Measurements from ENCODE around the gene IL23A.

The IL23A gene

DNA sequence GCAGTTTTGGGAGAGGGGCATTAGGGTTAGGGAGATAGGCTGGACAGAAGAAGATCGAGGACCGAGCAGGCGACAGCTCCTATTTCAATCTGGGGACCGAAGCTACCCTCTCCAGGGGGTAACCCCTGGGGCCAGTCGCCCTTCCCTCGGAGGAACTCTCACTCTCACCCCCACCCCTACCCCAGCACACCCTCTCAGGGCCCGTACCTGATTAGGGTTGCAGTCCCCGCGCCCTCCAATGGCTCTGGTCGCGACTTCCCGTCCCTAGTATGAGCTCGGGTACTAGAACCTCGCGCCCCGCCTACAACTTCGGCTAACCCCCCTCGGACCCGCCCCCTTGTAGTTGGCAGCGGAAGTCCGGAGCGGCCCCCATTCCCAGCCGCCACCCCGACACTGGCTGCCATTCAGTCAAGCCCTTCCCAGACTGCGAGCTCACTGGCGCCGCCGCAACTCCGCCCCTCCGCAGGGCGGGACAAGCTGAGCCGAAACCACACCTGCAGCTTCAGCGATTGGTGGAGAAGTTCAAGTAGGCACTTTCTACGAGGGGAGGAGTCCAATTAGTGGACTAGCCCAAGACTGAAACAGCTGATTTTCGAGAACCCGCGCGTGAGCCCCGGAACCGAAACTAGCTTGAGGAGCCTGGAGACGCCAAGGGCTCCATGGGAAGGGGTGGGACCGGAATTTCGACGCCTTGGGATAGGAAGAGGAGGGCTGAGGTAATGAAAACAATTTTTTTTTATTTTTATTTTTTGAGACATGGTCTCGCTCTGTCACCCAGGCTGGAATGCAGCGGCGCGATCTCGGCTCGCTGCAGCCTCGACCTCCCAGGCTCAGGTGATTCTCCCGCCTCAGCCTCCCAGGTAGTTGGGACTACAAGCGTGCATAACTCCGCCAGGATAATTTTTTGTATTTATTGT, 21.4 kb downstream of the IL23A start, which contains the start of gene STAT2:
Gene STAT2 (minus strand): TSS at position 257 of the 917 bp plus-strand sequence. CDS start 3,536 bp downstream, outside the sequence.
- in situ Hi-C loops (cut with HindIII; ENCODE audit: low sequenced_read_pairs): no loop called here

GRCh38 chr12:56361487-56362129, 22.9 kb downstream of the IL23A start:
- in situ Hi-C loops (cut with HindIII; ENCODE audit: low sequenced_read_pairs): no loop called here

DNA sequence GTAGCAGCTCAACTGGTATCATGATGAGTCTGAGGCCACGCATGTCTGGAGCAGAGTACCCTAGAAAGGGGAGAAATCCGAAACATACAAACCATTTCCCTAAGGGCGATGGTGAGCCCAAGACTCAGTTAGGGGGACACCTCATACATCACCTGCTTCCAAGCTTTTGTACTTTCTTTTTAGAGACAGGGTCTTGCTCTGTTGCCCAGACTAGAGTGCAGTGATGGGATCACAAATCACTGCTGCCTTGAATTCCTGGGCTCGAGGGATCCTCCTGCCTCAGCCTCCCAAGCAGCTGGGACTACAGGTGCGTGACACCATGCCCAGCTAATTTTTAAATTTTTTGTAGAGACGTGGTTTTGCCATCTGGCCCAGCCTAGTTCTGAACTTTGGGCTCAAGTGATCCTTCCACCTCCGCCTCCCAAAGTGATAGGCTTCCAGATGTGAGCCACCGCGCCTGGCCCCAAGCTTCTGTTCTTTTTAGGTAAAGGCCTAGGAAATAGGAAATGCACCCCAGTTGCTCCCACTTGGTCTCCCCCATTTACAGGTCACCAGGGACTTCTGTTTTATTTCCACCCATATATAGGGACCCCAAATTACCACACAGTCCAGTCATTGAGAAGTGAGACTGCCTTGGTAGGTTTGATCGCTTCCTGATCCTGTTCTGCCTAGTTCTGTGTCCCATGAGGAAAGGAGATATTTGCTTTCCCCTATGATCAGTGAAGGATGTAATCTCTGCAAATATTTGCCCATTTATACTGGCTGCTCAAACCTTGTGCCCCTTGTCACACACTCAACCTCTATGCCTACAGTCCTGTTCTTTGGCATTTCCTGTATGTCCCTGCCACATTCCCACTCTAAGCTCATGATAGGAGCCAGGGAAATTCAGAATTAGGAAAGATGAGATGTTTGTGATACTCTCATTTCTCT, 23.7 kb downstream of the IL23A start, which contains the start of gene APOF:
Gene APOF (minus strand): TSS at position 728 of the 930 bp plus-strand sequence. CDS start 112 bp downstream, at position 616.
- in situ Hi-C loops (cut with HindIII; ENCODE audit: low sequenced_read_pairs): no loop called here

DNA sequence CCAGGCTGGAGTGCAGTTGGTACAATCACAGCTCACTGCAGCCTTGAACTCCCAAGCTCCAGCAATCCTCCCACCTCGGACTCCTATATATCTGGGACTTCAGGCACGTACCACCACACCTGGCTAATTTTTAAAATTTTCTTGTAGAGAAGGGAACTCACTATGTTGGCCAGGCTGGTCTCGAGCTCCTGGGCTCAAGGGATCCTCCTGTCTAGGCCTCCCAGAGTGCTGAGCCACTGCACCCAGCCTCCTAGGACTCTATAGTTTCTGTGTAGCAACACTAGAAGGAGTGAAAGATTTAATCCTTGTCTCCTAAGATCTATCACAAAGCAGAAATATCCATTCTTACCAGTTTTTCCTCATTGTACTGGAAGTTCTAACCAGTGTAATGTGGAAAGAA, 28.3 kb downstream of the IL23A start:
- in situ Hi-C loops (cut with HindIII; ENCODE audit: low sequenced_read_pairs): no loop called here

GRCh38 chr12:56373515-56373914, 34.8 kb downstream of the IL23A start:
- in situ Hi-C loops (cut with HindIII; ENCODE audit: low sequenced_read_pairs): no loop called here

DNA sequence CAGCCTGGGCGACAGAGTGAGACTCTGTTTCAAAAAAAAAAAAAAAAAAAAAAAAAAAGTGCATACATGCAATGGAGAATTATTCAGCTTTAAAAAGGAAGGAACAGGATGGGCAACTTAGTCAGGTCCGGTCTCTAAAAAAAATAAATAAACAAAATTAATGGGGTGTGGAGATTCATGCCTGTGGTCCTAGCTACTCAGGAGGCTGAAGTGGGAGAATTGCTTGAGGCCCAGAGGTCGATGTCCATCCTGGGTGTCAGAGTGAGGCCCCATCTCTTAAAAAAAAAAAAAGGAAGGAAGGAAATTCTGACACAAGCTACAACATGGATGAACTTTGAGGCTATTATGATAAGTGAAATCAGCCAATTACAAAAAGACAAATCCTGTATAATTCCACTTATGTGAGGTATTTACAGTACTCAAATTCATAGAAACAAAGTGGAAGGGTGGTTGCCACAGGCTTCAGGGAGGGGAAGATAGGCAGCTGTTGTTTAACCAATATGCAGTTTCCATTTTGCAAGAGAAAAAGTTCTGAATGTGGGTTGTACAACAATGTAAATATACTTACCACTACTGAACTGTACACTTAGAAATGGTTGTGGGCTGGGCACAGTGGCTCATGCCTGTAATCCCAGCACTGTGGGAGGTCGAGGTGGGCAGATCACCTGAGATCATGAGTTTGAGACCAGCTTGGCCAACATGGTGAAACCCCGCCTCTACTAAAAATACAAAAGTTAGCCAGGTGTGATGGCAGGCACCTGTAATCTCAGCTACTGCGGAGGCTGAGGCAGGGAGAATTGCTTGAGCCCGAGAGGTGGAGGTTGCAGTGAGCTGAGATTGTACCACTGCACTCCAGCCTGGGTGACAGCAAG, 36.3 kb downstream of the IL23A start:
- in situ Hi-C loops (cut with HindIII; ENCODE audit: low sequenced_read_pairs): no loop called here

GRCh38 chr12:56375598-56376434, 37.1 kb downstream of the IL23A start:
- in situ Hi-C loops (cut with HindIII; ENCODE audit: low sequenced_read_pairs): no loop called here

DNA sequence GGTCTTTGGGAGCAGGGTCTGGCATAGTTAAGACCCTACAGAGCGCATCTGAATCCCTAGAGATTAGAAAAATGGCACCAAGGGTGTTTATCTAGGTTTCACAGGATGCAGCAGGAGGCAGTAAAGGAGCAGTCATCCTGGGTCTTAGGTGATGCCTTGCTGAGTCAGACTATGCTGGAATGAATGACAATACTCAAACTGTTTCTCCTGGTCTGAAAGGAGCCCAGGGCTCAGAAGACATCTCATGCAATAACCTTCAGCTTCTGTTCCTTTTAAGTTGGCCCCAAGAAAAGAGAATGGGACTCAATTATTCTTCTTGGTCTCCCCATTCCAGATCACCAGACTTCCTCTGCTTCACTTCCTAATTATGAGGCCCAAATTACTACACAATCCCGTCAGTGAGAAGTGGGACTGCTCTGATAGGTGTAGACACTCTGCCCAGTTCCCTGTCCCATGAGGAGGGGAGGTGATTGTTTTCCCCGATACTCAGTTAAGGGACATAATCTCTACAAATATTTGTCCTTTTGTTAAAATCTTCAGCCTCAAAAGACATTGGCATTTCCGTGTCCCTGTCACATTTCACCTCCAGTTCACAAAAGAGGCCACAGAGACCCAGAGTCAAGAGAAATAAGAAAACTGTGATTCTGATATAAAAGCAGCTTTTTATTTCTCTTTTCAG, 38.8 kb downstream of the IL23A start:
- in situ Hi-C loops (cut with HindIII; ENCODE audit: low sequenced_read_pairs): no loop called here

DNA sequence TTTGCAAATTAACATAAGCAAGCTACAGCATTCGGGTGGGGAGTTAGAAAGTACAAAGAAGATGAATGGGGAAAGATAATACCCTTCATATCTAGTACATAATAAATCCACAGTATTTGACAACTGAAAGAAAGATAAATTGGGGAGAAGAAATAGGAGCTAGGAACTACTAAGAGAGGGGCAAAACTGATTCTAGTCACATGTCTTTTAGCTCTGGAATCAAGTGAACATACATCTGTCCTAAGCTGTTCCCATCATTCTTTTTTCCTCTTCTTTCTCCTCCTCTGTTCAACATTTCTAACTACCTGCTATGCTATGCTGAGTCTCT, 39.3 kb downstream of the IL23A start:
- in situ Hi-C loops (cut with HindIII; ENCODE audit: low sequenced_read_pairs): no loop called here

- in situ Hi-C loops (cut with HindIII; ENCODE audit: low sequenced_read_pairs): no loop called here
Observed at GRCh38 chr12:56382611-56383010, 43.9 kb downstream of the IL23A start.

GRCh38 chr12:56385873-56386272, 47.2 kb downstream of the IL23A start:
- in situ Hi-C loops (cut with HindIII; ENCODE audit: low sequenced_read_pairs): no loop called here

GRCh38 chr12:56387152-56387736, 48.6 kb downstream of the IL23A start:
- in situ Hi-C loops (cut with HindIII; ENCODE audit: low sequenced_read_pairs): no loop called here

DNA sequence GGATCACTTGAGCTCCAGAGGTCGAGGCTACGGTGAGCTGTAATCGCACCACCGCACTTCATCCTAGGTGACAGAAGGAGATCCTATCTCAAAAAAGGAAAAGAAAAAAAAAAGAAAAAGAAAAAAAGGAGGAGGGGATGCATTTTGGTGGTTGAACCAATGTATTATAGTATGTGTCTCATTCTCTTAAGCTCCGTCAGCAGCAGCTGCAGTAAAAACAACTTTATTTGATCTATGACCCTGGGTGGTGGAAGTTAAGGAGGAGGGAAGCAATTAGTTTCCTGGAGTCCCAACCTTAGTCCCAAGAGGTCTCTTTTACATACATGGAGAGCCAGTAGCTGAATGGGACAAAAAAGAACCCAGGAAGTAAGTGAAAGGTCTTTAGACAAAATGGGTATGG, 50.7 kb downstream of the IL23A start:
- in situ Hi-C loops (cut with HindIII; ENCODE audit: low sequenced_read_pairs): no loop called here

Measured in DLD1 (cell line).